Cardiac fibroblast (primary cell): ENCODE measurements around the gene TSSK2.

Source experiments
- DNase-seq, 2 donors: peaks; one replicate each; pipeline versions ENCODE4 v3.0.0 to v3.0.0-alpha.2; 2010; ENCODE audit warnings: low read depth in 2 of 2
- H3K4me3 ChIP-seq, 2 donors: replicated peaks in 1 of 2; 1 replicate in 1 of 2; 2 replicates in 1 of 2; pipeline ENCODE4 v1.5.1; 2011; ENCODE audit warnings: low read depth in 2 of 2, low read length in 2 of 2, mild to moderate bottlenecking in 2 of 2, moderate library complexity in 1 of 2
- TF ChIP-seq, protein P1 (sequence below): IDR thresholded peaks from one replicate; pipeline ENCODE4 v1.5.1; 2011; ENCODE audit warnings: low read depth, mild to moderate bottlenecking, low read length, inconsistent platforms

Gene TSSK2

DNA sequence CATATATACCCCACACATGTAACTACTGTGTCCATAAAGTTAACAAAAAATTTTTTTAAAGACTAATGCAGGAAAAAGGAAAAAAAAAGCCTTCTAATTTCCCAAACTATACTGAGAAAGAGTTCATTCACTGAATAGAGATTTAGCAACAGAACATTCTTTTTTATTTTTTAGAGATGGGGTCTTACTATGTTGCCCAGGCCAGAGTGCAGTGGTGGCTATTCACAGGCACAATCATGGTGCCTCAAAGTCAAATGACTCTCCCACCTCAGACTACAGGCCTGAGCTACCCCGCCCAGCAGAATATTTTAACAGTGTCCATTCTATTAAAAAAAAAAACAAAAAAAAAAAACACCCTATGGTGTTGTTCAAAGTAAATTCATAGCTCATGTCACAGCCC, 34.6 kb upstream of the TSSK2 start:
- no peak for DNase-seq
- no peak overlapping the region for H3K4me3 ChIP-seq
- TF ChIP-seq, protein P1, sequence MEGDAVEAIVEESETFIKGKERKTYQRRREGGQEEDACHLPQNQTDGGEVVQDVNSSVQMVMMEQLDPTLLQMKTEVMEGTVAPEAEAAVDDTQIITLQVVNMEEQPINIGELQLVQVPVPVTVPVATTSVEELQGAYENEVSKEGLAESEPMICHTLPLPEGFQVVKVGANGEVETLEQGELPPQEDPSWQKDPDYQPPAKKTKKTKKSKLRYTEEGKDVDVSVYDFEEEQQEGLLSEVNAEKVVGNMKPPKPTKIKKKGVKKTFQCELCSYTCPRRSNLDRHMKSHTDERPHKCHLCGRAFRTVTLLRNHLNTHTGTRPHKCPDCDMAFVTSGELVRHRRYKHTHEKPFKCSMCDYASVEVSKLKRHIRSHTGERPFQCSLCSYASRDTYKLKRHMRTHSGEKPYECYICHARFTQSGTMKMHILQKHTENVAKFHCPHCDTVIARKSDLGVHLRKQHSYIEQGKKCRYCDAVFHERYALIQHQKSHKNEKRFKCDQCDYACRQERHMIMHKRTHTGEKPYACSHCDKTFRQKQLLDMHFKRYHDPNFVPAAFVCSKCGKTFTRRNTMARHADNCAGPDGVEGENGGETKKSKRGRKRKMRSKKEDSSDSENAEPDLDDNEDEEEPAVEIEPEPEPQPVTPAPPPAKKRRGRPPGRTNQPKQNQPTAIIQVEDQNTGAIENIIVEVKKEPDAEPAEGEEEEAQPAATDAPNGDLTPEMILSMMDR: no peak

DNA sequence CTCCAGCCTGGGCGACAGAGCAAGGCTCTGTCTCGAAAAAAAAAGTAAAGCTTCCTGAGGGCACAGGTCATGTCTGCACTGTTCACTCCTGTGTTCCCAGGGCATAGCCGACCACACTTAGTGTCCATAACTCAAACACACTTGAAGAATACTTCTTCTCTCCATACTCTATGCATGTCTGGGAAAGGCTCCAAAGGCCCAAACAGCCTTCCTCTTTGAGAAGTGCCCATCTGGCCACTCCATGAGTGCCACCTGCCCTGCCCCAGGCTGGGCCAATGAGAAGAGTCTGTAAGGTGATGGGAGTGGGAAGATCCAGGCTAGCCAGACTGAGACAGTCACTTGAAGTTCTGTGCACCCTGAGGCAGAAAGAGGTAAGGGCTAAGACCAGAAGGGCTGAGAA, 33.6 kb upstream of the TSSK2 start:
- DNase-seq: no peak
- TF ChIP-seq, protein P1: no peak
- H3K4me3 ChIP-seq: no peak overlapping the region

GRCh38 chr22:19098157-19098556, 33.0 kb upstream of the TSSK2 start:
- DNase-seq: no peak
- TF ChIP-seq, protein P1: no peak

DNA sequence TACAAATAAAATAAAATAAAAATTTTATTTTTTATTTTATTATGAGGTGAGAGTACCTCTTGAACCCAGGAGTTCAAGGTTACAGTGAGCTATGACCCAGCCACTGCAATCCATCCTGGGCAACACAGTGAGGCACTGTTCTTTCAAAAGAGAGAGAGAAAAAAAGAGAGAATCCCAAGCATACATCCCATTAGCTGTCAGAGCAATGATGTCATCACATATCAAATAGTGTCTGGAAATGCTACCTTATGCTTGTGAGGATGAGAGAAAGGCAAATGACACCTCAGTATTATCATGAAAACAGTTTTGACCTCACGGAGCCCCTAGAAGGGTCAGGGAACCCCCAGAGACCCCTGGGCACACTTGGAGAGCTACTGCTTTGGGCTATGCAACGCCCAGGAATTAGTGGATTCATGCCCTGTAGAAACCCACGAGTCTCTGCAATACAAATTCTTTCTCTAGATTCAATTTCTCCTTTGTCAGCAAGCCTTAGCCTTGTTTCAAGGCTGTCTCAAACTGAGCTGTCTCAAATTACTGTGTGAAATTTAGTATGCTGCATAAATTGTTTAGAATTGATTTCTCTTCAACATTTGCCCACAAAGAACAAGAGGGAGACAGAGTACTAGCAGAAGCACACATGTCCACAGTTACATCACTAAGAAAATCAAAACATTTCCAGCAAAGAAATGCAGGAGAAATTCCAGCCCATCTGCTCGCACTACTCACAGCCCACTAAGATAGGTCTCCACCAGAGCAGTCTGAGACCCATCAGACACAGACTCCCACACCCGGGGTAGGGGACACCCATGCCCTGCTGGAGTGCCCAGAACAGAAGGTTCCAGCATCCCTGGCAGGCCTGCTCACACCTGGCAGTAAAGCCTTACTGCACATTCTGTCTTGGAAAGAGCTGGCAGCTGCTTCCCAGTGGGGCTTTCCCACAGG, 27.0 kb upstream of the TSSK2 start:
- H3K4me3 ChIP-seq: no peak overlapping the region
- peak in 1 of 2 donors; percentile 17 for DNase-seq
- TF ChIP-seq, protein P1: no peak

More at GRCh38 chr22:19098157-19098556, 33.0 kb upstream of the TSSK2 start:
- no peak overlapping the region for H3K4me3 ChIP-seq

DNA sequence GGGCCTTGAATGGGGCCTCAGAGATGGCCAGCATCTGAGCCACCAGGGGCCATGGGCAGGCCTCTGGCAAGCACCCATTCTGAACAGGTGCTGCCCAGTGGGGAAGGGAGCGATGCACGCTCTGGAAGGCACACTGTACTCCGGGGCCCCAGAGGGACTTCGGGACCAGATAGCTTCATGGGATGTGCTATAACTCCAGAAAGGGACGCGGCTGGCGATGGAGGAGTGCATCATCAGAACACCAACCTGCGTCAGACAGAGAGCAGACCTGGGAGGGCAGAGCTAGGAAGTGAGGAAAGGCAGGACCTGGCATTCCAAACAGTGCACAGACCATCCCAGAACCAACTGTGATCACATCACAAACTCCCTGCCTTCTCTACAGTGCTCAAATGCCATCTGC, 25.7 kb upstream of the TSSK2 start:
- DNase-seq: no peak
- no peak overlapping the region for H3K4me3 ChIP-seq
- TF ChIP-seq, protein P1: no peak

DNA sequence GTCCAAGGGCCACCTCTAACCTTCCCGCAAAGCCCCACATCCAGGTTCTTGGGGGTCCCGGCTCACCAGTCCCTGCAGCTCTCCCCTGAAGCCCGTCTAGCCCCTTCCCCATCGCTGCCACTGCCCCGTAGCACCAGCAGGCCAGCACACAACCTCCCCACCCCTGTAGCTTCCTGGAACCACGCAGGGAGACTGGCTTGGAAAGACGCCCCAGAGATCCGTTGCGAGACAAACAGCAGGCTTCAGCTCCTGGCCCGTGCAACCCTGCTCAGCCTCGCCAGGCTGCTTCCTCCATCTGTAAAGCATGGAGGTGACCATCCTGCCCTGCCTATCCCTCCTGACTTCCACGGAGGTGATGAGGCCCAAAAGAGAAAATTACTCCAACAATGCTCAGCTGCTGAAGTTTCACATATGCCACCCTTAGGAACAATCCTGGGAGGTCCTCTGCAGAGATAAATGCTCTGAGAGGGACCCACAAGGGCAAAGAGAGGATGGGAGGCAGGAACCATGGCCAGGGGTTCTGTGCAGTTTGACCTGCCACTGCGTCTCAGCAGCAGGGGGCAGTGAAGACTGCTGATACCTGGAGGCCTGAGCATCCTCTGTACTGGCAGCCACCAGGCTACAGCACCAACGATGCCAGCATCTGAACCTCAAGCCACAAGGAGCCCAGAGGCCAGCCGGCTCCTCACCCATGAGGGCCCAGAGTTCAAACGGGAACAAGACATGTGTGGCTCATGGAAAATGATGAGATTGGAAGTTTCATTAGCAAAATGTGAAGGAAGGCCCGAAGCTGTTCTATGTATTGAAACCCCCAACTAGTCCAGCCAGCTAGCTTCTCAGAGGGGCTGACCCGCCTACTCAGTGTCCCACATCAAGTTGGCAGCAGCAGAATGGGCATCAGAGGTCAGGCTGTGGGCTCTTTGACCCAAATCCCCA, 25.0 kb upstream of the TSSK2 start:
- TF ChIP-seq, protein P1: peak; percentile 29
- DNase-seq: no peak
- H3K4me3 ChIP-seq: no peak overlapping the region
